HG03108 (cell line): ENCODE data around the gene KXD1.
"Not testable (repeated sequence)": the region's sequence is repeated elsewhere in the genome, so short reads cannot be mapped to it uniquely, and the experiment has no call there.

Experiments
- ATAC-seq: cut with Tn5 transposase; IDR thresholded peaks from one replicate; pipeline ENCODE4 v1.9.1; 2021; ENCODE audit warnings: moderate library complexity; ENCODE audit not compliant: unreplicated experiment

The KXD1 gene

DNA sequence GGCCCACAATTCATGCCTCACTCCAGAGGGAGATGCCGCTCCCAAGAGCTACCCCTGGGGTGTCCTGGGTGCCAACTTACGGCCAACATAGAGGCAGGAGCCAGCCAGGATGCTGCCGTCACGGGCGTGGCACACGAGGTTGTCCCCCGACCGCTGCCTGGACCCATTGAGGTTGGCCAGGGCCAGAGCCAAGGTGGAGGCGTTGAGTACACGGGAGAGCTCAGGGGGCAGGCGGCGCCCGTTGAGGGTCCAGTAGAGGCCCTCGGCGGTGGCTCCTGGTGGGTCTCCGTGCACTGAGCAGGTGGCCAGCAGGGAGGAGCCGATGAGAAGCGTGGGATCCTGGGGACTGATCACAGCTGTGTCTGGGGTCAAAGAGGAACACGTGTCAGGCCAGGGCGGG, 41.8 kb downstream of the KXD1 start:
- no peak for ATAC-seq

DNA sequence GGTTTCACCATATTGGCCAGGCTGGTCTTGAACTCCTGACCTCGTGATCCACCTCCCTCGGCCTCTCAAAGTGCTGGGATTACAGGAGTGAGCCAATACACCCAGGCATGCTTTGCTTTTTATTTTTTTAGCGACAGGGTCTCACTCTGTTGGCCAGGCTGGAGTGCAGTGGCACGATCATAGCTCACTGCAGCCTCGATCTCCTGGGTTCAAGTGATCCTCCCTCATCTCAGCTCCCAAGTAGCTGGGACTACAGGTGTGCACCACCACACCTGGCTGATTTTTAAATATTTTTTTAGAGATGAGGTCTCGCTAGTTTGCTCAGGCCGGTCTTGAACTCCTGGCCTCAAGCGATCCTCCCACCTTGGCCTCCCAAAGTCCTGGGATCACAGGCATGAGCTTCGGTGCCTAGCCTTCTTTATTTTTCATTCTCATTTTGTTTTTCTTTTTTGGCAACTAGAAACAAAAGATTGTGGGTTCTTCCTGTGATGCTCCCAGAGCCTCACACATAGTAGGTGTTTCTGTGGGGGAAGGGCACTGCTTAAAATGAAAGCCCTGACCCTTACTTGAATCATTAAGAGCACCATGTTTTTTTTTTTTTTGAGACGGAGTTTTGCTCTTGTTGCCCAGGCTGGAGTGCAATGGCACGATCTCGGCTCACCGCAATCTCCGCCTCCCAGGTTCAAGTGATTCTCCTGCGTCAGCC, 43.2 kb downstream of the KXD1 start:
- not testable (repeated sequence) for ATAC-seq

DNA sequence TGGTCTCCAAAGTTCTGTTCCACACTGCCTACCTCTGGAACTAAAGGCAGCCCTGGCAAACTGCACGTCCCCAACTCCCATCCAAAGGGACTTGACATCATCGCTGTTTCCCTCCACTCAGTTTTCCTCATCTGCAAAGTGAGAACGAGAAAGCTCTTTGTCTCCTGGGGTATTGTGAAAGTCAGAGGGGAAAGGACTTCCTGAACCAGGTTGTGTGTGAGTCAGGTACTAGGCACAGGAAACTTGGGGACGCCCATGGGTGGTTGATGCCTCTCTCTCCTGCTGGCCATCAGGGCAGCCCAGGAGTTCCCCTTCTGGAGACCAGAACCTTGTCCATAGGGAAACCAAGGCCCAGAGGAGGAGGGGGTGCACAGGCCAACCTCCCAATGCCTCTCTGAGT, 44.2 kb downstream of the KXD1 start:
- ATAC-seq: no peak

DNA sequence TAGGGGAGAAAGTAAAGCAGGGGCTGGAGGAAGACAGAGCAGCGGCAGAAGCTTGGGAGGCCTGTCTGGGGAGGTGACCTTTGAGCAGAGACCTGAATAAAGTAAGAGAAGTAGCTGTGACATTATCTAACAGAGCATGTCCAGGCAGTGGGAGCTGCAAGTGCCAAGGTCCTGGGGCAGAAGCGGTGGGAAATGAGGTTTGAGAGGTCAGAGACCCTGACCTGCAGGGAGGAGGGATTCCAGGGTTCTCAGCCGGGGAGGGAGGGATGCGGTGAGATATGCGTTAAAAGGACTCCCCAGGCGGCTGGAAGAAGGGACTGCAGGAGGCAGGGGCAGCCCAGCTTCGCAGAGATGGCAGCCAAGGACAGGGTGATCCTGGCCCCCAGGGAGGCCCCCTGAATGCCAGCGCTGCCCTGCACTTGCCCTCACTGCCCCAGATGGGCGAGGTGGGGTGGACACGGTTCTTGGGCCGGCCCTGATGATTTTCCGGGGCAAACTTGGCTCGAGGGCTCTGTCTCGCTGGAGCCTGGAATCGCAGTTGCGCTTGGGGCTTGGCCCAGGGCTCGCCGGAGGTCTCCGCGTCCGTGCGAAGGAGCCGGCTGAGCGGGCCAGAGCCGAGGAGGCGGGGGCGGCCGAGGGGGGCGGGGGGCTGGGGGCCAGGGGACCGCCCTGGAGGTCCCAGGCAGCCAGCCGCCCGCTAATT, 45.7 kb downstream of the KXD1 start:
- ATAC-seq: no peak

DNA sequence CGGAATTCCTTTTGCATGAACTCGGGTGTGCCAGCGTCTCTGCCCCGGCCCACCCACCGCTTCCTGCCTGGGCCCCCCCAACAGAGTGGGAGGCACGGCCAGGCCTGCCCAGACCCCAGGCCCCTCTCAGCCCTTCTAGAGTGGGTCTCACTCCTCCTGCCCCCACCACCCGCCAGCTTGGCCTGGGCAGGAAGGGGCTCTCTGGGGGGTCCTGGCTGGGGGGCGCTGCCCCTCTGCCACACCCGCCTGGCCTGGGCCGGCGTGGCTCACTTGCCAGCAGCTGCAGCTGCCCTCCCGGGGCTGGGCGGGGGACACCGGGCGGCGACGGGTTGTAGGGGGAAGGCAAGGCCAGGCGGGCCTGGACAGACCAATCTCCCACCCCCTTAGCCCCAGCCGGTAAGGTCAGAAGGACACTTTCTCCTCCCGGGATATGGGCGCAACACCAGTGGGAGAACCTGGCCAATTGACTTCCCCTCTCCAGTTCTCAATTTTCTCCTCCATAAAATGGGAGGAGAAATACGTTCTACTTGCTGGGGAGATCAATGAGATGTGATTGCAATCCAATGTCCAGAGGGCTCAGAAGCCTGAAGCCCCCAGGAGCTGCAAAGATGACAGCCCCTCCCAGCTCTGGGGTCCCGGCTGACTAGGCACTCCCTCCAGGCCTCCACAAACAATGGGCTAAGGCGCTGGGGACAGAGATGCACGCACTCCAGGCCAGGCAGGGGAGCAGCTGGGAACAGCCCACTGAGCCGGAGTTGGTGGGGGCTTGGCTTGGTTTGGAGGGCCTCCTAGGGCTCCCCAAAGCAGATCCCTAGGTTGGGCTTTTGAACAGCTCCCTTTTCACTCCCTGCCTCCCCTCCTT, 46.5 kb downstream of the KXD1 start:
- ATAC-seq: no peak

DNA sequence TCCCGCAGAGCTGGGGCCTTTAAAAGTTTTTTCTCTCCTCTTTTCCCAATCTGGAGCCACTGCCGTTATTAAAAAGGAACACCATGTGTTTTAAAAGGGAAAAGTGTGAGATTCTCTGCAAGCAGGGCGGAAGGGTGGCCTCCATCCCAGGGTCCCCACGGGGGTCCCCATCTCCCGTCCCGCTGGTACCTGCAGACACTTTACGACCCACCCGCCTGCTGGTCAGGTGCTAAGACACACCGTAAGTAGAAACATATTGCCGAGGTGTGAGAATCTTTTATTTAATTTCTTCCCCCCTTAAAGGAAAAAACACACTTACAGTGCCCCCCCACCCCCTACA, 47.1 kb downstream of the KXD1 start:
- no peak for ATAC-seq

DNA sequence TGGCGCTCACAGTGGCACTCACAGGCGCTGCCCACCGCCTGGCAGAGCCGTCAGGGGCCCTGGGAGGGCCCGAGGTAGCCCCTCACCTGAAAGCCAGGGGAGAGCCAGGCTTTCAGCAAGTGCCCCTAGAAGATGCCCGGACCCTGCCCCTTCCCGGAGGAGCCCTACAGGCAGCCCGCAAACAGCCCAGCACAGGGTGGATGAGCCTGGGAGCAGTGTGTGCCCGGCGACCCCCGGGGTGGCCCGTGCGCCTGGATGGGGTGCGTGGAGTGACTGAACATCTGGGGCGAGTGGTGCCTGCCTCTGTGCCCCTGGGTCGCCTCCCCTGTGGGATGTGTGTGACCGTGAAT, 47.5 kb downstream of the KXD1 start:
- ATAC-seq: no peak

DNA sequence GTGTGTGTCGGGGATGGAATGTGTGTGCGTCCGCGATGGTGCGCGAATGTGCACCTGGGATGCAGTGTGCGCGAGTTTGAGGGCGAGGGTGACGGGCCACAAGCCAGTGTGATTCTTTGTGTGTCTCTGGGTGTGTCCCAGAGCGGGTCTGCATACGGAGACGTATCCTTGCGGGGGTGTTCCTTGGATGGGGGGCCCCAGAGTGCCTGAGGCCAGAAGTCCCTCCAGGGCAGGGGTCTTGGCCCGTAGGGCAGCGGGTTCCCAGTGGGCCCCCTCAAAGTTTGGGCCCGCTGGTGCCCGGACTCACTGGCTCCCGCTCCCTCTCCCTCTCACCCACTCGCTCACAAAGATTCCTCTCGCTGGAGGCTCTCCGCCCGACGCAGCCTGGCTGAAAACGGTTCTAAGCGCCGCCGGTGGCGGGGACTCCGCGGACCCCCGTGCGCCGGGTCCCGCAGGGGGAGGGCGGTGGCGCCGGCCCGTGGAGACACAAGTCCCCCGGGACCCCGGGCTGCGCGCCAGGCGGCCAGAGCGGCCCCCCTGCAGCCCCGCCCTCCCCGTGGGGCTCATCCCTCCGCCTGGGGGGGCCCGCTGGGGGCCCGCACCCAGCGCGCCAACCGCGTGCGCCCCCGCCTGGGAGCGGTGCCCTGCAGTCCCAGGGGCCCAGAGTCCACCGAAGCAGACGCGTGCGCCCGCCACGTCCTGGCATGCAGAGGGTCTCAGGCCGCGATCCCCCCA, 48.0 kb downstream of the KXD1 start:
- no peak for ATAC-seq

DNA sequence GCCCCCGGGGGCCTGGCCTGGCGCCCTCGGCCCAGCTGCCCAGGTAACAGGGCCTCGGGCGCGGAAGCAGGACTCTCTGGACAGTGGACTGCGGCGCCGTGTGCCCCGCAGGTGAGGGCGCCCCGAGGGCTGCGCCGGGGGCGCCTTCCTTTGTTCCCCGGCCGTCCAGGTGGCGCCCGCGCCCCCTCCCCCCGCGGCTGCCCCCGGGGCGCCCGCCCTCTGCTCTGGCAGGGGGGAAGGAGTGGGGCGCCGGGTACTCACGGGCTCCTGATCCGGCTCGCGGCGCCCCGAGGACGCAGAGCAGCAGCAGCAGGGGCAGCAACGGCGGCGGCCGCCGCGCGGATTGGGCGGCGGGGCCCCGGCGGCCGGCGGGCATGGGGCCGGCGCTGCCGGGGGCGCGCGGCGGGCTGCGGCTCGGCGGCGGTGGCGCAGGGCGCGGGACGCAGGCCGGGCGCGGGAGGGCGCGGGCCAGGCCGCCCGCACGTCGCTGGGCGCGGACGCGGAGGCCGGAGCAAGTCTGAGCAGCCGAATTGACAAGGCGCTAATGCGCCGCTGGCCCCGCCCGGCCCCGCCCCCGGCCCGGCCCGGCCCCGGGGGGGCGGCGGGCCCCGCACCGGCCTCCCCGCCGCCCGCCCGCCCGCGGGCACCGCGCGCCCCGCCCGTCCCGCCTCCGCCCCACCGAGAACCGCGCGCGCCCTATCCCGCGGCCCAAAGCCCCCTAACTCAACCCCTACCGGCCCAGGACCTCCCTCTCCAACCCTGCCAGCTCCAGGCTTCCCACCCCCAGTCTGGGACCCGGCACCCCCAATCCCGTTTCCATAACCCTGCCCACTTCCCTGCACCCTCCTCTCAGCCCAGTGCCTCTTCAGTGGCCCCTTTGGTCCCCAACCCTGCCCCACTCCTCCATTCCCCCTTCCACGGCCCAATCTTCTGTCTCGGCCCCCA, 48.9 kb downstream of the KXD1 start, which contains the start of gene CRLF1:
Gene CRLF1 (minus strand): TSS at position 519 of the 945 bp plus-strand sequence. CDS start 143 bp downstream, at position 376.
- no peak for ATAC-seq

DNA sequence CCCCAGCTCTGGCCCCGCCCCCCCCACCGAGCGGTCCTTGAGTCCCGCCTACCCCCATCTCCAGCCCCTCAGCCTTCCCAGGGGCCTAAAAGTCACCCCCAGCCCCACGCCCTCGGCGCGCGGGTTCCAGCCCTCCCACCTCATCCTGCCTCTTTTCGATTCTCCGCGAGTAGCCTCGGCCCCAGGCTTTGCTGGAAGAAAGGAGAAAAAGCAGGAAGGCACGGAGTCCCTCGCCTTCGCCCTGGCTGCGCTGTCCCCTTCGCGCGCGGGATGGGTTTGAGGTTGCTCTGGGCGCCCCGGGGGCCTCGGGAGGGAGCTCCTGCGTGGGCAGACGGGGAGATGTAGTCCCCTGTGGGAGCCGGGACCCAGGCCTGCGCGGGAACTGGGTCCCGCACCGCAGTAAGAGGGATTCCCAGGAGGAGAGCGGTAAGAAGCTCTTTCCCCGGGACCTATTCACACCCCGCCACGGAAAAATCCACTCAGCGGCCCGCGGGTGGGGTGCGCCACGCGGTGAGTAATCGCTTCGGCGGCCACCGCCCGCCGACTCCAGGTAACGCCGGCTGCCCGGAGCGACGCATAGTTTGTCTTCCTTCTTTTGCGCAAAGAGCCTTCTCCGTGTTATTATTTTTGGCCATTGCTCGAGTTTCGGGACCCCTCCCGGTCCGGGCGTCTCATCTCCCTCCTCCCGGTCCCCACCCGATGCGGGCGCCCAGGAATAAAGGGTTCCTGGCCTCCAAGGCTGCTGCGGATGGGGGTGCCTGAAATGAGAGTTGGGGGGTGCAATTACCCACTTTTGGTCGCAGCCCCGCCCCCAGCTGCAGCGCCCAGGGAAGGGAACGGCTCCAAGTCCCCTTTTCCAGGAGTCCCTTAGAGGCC, 49.8 kb downstream of the KXD1 start:
- ATAC-seq: no peak

DNA sequence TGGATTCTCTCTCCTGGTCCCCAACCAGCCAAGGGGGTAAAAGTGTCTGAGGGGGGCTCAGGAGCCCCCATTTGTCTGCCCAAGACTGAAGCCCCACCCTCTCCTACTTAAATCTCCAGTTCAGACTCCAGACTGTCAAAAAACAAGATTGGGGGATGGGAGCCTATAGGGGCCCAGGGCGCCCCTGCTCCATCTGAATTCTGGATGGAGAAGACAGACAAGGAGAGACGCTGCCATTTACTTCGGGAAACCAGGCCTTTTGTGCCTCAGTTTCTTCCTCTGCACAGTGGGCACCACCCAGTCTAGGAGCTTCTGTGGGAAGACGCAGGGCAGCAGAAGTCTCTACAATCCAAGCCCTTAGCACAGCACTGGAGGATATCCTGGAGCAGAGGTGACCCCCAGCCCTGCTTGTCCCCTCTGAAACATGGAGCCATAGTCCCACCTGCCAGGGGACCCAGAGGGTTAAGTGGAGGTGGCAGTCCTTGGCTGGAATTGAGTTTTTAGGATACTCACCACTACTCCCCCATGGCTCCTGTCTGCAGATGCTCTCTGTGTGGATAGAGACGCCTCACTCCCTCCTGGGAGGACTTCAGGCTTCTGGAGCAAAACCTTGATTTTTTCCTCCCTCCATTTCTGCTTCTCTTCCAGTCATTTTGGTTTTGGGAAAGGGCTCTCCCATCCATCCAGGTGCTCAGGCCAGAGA, 50.6 kb downstream of the KXD1 start:
- no peak for ATAC-seq

DNA sequence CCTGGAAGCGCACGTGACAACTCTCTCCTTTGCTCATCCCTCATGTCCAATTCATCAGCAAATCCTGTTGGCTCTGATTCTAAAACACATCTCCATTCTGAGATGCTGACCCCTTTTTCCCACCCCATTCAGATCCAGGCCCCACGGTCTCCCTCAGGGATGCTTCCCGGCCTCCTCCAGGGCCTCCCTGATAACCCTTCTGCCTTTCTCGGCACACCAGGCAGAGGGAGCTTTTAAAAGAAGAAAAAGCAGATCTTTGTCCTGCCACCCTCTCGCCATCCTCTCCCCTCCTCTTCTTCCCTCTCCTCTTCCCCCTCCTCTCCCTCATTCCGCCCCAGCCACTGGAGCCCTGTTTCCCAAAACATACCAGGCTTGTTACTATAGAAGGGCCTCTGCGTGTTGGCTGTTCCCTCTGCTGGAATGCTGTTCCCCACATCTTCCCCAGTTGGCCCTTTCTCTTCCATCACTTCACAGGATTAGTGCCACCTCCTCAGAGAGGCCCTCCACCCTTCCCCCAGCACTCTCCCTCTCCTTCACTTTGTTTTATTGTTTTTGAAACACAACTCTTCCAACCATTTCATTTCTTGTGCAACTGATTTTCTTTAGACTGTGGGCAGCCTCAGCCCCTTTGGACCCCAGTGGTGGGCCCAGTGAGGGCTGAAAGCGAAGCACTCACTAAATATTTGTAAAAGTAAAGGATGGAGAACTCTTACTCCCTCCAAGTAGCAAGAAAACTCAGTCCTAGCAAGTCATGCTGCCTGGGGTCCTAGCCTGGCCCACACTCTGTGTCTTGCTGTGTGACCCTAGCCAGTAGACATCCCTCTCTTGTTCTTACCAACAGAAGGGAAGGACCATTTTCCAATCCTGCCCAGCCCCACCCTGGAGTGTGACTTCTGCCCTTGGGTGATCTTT, 51.4 kb downstream of the KXD1 start:
- ATAC-seq: no peak

DNA sequence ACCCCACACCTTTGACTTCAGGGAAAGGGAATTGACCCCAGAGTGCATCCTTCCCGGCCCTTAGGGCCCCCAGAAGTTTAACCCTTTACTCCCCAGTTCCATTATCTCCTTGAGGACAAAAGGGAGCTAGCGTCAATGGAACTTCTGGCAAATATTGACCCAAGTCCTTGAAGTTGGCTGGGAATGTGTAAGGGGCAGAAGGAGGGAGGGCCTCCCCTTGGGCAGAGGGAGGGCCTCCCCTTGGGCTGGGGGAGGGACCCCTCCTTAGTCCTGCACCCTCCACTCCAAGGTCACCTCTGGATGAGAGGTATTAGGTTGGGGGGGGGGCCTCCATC, 52.0 kb downstream of the KXD1 start:
- no peak for ATAC-seq

DNA sequence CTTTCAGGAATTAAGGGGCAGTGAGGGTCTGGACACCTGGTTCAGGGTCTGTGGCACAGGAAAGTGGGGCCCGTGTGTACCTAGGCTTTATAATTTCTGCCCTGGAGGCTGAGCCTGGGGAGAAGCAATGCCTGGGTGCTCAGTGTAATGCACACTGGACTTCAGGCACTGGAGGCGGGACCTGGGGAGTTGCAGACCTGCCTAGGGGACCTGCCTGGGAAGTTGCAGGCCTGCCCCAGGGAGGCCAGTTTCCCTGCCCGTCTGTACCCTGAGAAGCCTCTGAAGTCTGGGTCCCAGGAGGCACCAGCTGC, 52.5 kb downstream of the KXD1 start:
- ATAC-seq: no peak

DNA sequence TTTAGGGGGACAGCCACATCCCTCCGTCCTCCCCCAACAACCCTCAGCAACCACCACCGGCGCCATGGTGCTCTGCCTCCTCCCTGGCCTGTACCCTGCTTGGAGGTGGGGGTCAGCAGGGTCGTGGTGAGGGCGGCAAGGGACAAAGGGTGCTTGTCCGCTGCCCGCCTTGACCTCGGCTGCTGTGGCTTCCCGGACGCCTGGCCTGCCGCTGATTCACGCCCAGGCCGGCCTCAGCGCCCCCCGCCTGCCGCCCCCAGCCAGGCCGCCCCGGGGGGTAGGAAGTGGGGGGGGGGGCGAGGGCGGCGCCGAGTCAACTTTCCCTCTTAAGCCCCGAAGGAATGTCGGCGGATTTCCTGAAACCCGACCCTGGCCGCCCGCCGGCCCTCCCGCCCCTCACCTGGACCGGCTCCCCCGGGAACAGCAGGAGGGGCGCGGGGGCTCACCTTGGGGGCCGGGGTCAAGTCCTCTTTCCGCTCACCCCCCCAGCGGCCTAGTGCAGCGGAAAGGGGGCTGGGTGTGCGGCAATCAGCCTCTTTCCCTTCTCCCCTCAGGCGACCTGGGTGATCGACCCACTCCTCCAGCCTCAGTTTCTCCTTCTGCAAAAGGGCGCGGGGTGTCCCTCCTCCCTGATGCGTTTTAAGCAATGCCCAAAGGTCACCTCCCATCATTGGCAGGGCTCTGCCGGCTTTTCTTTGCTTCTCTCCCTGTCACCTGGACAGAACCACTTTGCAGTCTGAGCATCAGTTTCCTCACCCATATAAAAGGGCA, 53.1 kb downstream of the KXD1 start:
- no peak for ATAC-seq

DNA sequence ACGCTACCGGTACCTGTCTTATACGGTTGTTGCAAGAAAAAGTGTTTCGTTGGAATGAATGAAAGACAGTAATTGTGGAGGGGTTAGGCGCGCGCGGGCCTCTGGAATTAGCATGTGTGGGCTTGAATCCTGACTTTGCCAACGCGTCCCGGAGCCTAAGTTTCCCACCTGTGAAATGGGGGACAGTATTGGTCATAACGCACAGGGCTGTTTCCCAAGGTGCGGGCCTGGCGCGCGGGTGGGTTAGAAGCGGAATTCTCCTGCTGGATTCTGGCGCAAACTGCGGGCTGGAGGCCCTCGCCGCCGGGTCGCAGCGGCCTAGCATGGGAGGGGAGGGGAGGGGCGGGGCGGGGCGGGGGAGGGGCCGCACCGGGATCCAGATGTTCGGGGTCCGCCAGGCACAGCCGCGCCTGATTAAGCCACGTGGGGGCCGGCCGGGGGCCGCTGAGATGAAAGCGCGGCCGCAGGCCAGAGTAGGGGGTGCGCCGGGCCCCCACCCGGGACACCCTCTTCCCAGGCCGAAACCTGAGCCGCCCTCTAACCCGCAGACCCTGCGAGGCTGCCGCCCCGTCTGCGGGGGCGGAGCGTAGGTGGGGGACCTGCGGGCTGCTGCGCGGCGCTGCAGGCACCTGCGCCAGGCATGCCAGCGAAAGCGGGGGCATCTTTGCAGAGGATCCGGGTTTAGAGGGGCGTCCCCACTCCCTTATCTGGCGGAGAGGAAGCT, 53.8 kb downstream of the KXD1 start:
- no peak for ATAC-seq
